ENCODE results near the gene TYRO3. TPM values are rescaled to one million over a fixed set of nuclear protein-coding genes. Genes with fewer than 3 reads are reported as not detected.
"Not testable (repeated sequence)": the region's sequence is repeated elsewhere in the genome, so short reads cannot be mapped to it uniquely, and the experiment has no call there.

Gene TYRO3
- total and polyA plus RNA-seq, 7 donors = 1.6 to 5.8 (median 4.6) TPM

GRCh38 chr15:41584636-41585126 lies 25.7 kb downstream of the TYRO3 start:
- Histone ChIP-seq H3K27ac (peak overlapping the region; percentile 25), H3K4me1 (no peaks in the 10 kb centered on the region), H3K4me3 (peak overlapping the region; percentile 65), H3K36me3 (ENCODE audit: insufficient read depth in 1 of 2, low read depth in 1 of 2) (no peaks in the 10 kb centered on the region), H3K27me3 (ENCODE audit: insufficient read depth in 3 of 3, low read length in 2 of 3) (no peaks in the 10 kb centered on the region), H3K9me3 (no peaks in the 10 kb centered on the region)
- no peak for TF ChIP-seq CTCF (IDR thresholded peaks at IDR 0.05)
- DNase-seq (no peak), ATAC-seq (no peak)
- intact Hi-C loops (cut with DNase I) = no loop called here
- 94 to 97% (median 95%) methylated on average over 7 of the region's 7 CpGs for WGBS, 3 donors

GRCh38 chr15:41585127-41586047 lies 26.4 kb downstream of the TYRO3 start:
- peak; percentile 40 for TF ChIP-seq CTCF (IDR thresholded peaks at IDR 0.05)
- peak; percentile 77 to 94 (median 86) for ATAC-seq
- Histone ChIP-seq H3K4me1 (no peaks in the 10 kb centered on the region), H3K9me3 (no peaks in the 10 kb centered on the region), H3K27me3 (ENCODE audit: insufficient read depth in 3 of 3, low read length in 2 of 3) (no peaks in the 10 kb centered on the region), H3K36me3 (ENCODE audit: insufficient read depth in 1 of 2, low read depth in 1 of 2) (no peaks in the 10 kb centered on the region), H3K27ac (peak overlapping the region; percentile 25), H3K4me3 (peak overlapping the region; percentile 65)
- WGBS, 3 donors = 2 to 4% (median 3%) methylated on average over 61 to 78 of the region's 78 CpGs
- peak; percentile 62 to 69 for DNase-seq
- intact Hi-C loops (cut with DNase I) = no loop called here

- H3K27ac ChIP-seq; intact Hi-C loops (cut with DNase I); DNase-seq; ATAC-seq; H3K4me3 ChIP-seq; H3K4me1 ChIP-seq; H3K36me3 ChIP-seq (ENCODE audit: insufficient read depth in 1 of 2, low read depth in 1 of 2); H3K27me3 ChIP-seq (ENCODE audit: insufficient read depth in 3 of 3, low read length in 2 of 3); H3K9me3 ChIP-seq: not testable (repeated sequence)
- 93 to 97% (median 96%) methylated on average over 14 of the region's 14 CpGs for WGBS, 3 donors
These were observed 27.7 kb downstream of the TYRO3 start for GRCh38 chr15:41586531-41587282.

- DNase-seq; H3K4me1 ChIP-seq; H3K4me3 ChIP-seq; H3K9me3 ChIP-seq; intact Hi-C loops (cut with DNase I); ATAC-seq; H3K36me3 ChIP-seq (ENCODE audit: insufficient read depth in 1 of 2, low read depth in 1 of 2); H3K27ac ChIP-seq; H3K27me3 ChIP-seq (ENCODE audit: insufficient read depth in 3 of 3, low read length in 2 of 3): not testable (repeated sequence)
- 77 to 90% (median 79%) methylated on average over 4 of the region's 4 CpGs for WGBS, 3 donors
These were observed 30.0 kb downstream of the TYRO3 start for GRCh38 chr15:41589018-41589417.

- intact Hi-C loops (cut with DNase I); H3K27ac ChIP-seq; H3K9me3 ChIP-seq; ATAC-seq; H3K4me3 ChIP-seq; H3K36me3 ChIP-seq (ENCODE audit: insufficient read depth in 1 of 2, low read depth in 1 of 2); DNase-seq; H3K27me3 ChIP-seq (ENCODE audit: insufficient read depth in 3 of 3, low read length in 2 of 3); H3K4me1 ChIP-seq: not testable (repeated sequence)
- 78 to 83% (median 80%) methylated on average over 2 of the region's 2 CpGs for WGBS, 3 donors
These were observed 30.6 kb downstream of the TYRO3 start for GRCh38 chr15:41589571-41589970.

- ATAC-seq; H3K36me3 ChIP-seq (ENCODE audit: insufficient read depth in 1 of 2, low read depth in 1 of 2); H3K27ac ChIP-seq; H3K4me1 ChIP-seq; H3K4me3 ChIP-seq; intact Hi-C loops (cut with DNase I); H3K9me3 ChIP-seq; H3K27me3 ChIP-seq (ENCODE audit: insufficient read depth in 3 of 3, low read length in 2 of 3); DNase-seq: not testable (repeated sequence)
- 75 to 86% (median 77%) methylated on average over 6 of the region's 6 CpGs for WGBS, 3 donors
These were observed 32.2 kb downstream of the TYRO3 start for GRCh38 chr15:41591217-41591616.

- H3K9me3 ChIP-seq; H3K36me3 ChIP-seq (ENCODE audit: insufficient read depth in 1 of 2, low read depth in 1 of 2); H3K27me3 ChIP-seq (ENCODE audit: insufficient read depth in 3 of 3, low read length in 2 of 3); H3K4me1 ChIP-seq; ATAC-seq; DNase-seq; H3K27ac ChIP-seq; H3K4me3 ChIP-seq; intact Hi-C loops (cut with DNase I): not testable (repeated sequence)
- 91 to 96% (median 94%) methylated on average over 8 of the region's 8 CpGs for WGBS, 3 donors
These were observed 33.7 kb downstream of the TYRO3 start for GRCh38 chr15:41592718-41593117.
